Heart left ventricle (tissue), 13 donors: ENCODE results near the gene MAML3.

ENCODE experiments used
- POLR2A ChIP-seq, 2 donors: fragments of 450-650 bp; IDR thresholded peaks; one replicate each; pipeline ENCODE4 v1.6.1; 2017; ENCODE audit warnings: antibody characterized with exemption in 2 of 2, mild to moderate bottlenecking in 2 of 2, moderate library complexity in 2 of 2
- TF ChIP-seq, protein P1 (sequence below), 12 donors: fragments of 200-600 bp; sonication (generic) in 4 of 12; IDR thresholded peaks; one replicate each; pipeline versions ENCODE4 v1.5.0 to v1.8.0; 2018 to 2022; ENCODE audit warnings: antibody characterized with exemption in 12 of 12, mild to moderate bottlenecking in 5 of 12
- donor health status: ischemic (EF 13 %, LVEDD 7.1; RV severe dilation, severe dysfunction).
- donor health status: DM: no; HTN: yes; CAD: no.
- donor health status: DM: no; HTN: no; CAD: no.
- donor health status: ischemic (EF 25% LVEDD 6.9; RV normal size, moderate dysfunction).
- donor health status: ischemic (EF 25% LVEDD 5.7; RV mildly dilated, moderate dysfunction).
- donor health status: ischemic (EF 35%, LVEDD 5.7; RV mildly dilated, moderate dysfunction).
- donor health status: nonischemic (EF 11% LVEDD 7.7; RV severe dilation, severe dysfunction).
- donor health status: DM: yes; HTN: yes; CAD: no.
- donor health status: PGD.
- donor health status: ischemic (EF 29% LVEDD 5.4; RV normal size, mild dysfunction).
- donor health status: nonischemic (EF 23%, LVEDD 6.1; RV moderate dilation, normal function).

GRCh38 chr4:139849219-139849618 lies 304.8 kb downstream of the MAML3 start:
- TF ChIP-seq, protein P1, sequence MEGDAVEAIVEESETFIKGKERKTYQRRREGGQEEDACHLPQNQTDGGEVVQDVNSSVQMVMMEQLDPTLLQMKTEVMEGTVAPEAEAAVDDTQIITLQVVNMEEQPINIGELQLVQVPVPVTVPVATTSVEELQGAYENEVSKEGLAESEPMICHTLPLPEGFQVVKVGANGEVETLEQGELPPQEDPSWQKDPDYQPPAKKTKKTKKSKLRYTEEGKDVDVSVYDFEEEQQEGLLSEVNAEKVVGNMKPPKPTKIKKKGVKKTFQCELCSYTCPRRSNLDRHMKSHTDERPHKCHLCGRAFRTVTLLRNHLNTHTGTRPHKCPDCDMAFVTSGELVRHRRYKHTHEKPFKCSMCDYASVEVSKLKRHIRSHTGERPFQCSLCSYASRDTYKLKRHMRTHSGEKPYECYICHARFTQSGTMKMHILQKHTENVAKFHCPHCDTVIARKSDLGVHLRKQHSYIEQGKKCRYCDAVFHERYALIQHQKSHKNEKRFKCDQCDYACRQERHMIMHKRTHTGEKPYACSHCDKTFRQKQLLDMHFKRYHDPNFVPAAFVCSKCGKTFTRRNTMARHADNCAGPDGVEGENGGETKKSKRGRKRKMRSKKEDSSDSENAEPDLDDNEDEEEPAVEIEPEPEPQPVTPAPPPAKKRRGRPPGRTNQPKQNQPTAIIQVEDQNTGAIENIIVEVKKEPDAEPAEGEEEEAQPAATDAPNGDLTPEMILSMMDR (IDR thresholded peaks at IDR 0.05) = no peak
- TF ChIP-seq POLR2A (IDR thresholded peaks at IDR 0.05) = no peak
